A673 (cell line): ENCODE data around the gene CLDN11. TPM values are rescaled to one million over a fixed set of nuclear protein-coding genes. Genes with fewer than 3 reads are reported as not detected.

Experiments used
- BruUV-seq: library from RNA; stranded (reverse); fragments of 400-500 nt; replicated peaks from 2 replicates; lab custom pipeline; 2021; lab: Mats Ljungman, UMichigan
- CTCF ChIA-PET: fragments of 300-600 bp; sonication (Branson Sonifier 250); formaldehyde crosslinking; loops from one replicate; lab custom pipeline; 2022; ENCODE audit warnings: antibody characterized with exemption; lab: Charles Lee
- POLR2A ChIA-PET: fragments of 300-600 bp; sonication (Branson Sonifier 250); formaldehyde crosslinking; loops from one replicate; lab custom pipeline; 2022; ENCODE audit warnings: antibody characterized with exemption; ENCODE audit not compliant: low non-redundant PET; lab: Charles Lee
- DNase-seq: peaks from one replicate; pipeline ENCODE4 v3.0.0-alpha.2; 2015; ENCODE audit warnings: low spot score
- H3K27ac ChIP-seq: fragments of 200-600 bp; sonication (generic); 2 replicates; pipeline ENCODE4 v1.5.1; 2016; ENCODE audit warnings: mixed run types, low read depth, mild to moderate bottlenecking, mixed read lengths, antibody characterized with exemption, low read length; ENCODE audit not compliant: poor library complexity, severe bottlenecking
- H3K27me3 ChIP-seq: fragments of 200-600 bp; sonication (generic); replicated peaks from 2 replicates; pipeline ENCODE4 v1.6.1; 2017; ENCODE audit warnings: mixed run types, low read depth, mild to moderate bottlenecking, mixed read lengths, antibody characterized with exemption, low read length; ENCODE audit not compliant: insufficient read depth, poor library complexity
- H3K36me3 ChIP-seq: fragments of 200-600 bp; sonication (generic); 2 replicates; pipeline ENCODE4 v1.6.1; 2016; ENCODE audit warnings: mixed run types, mild to moderate bottlenecking, mixed read lengths, antibody characterized with exemption, low read length; ENCODE audit not compliant: insufficient read depth, poor library complexity, severe bottlenecking
- H3K4me1 ChIP-seq: fragments of 200-600 bp; sonication (generic); 2 replicates; pipeline ENCODE4 v1.6.1; 2017; ENCODE audit warnings: mixed run types, mild to moderate bottlenecking, mixed read lengths, antibody characterized with exemption, low read length; ENCODE audit not compliant: insufficient read depth, poor library complexity, severe bottlenecking
- H3K4me3 ChIP-seq: fragments of 200-600 bp; sonication (generic); 2 replicates; pipeline ENCODE4 v1.5.1; 2016; ENCODE audit warnings: low read depth, mixed run types, mild to moderate bottlenecking, mixed read lengths, low read length; ENCODE audit not compliant: poor library complexity, severe bottlenecking
- H3K9me3 ChIP-seq: fragments of 200-600 bp; sonication (generic); 2 replicates; pipeline ENCODE4 v1.6.1; 2016; ENCODE audit warnings: mixed run types, low read depth, mild to moderate bottlenecking, mixed read lengths, antibody characterized with exemption, low read length; ENCODE audit not compliant: poor library complexity, severe bottlenecking
- EZH2 ChIP-seq: fragments of 200-600 bp; sonication (generic); IDR thresholded peaks from 2 replicates; pipeline ENCODE4 v1.6.1; 2017; ENCODE audit warnings: borderline replicate concordance, low read depth, mild to moderate bottlenecking, mixed read lengths, antibody characterized with exemption, low read length; ENCODE audit not compliant: poor library complexity, severe bottlenecking
- intact Hi-C: fragments of 100-400 bp; cut with micrococcal nuclease; formaldehyde crosslinking; loops from one replicate; pipeline ENCODE4 v1.10.0; 2022; ENCODE audit not compliant: unreplicated experiment
- total RNA-seq: library from RNA; stranded (reverse); gene quantifications from 2 replicates; pipeline ENCODE4 v1.2.3, GENCODE V29; 2021
- TF ChIP-seq, protein P1 (sequence below): fragments of 300-800, 200-600 bp; sonication (generic); conservative IDR thresholded peaks from 2 replicates; pipeline ENCODE4 v1.5.1; 2017; ENCODE audit warnings: low read depth, mild to moderate bottlenecking, antibody characterized with exemption, low read length, moderate library complexity, mixed read lengths

Gene CLDN11
- total RNA-seq, 1 experiment from 2014 or later, result not detected

DNA sequence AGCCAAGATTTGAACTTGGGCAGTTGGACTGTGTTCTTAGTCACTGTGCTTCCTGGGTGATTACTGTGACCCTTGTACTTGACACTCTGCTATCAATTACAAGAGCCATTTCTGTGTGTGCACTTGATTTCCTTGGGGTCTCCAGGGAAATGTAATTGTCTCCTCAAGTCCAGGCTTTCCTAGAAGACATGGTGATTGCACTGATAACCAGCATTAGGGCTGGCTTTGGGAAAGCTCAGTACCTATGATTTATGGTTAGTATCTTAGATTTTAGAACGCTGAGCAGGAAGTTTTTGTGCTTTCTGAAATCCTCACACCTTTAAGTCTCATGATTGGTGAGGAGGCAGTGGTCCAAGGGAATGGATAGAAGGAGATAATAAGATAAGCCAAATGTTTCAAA, 1.6 kb upstream of the CLDN11 start:
- ChIA-PET CTCF (interaction anchor here (0.6 kb wide), 1 partner anchor 239 kb away, joined by 10 read pairs; no protein-coding TSS in a partner anchor), POLR2A (no interaction called here)
- DNase-seq, result no peak
- Histone ChIP-seq H3K4me3 (no peak overlapping the region), H3K4me1 (no peaks in the 10 kb centered on the region), H3K27ac (no peak overlapping the region), H3K36me3 (no peaks in the 10 kb centered on the region), H3K9me3 (no peaks in the 10 kb centered on the region), H3K27me3 (no peaks in the 10 kb centered on the region)
- BruUV-seq, result no TSS peak
- intact Hi-C loops, result no loop called here
- TF ChIP-seq, protein P1, sequence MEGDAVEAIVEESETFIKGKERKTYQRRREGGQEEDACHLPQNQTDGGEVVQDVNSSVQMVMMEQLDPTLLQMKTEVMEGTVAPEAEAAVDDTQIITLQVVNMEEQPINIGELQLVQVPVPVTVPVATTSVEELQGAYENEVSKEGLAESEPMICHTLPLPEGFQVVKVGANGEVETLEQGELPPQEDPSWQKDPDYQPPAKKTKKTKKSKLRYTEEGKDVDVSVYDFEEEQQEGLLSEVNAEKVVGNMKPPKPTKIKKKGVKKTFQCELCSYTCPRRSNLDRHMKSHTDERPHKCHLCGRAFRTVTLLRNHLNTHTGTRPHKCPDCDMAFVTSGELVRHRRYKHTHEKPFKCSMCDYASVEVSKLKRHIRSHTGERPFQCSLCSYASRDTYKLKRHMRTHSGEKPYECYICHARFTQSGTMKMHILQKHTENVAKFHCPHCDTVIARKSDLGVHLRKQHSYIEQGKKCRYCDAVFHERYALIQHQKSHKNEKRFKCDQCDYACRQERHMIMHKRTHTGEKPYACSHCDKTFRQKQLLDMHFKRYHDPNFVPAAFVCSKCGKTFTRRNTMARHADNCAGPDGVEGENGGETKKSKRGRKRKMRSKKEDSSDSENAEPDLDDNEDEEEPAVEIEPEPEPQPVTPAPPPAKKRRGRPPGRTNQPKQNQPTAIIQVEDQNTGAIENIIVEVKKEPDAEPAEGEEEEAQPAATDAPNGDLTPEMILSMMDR, result no peak
- no peak for TF ChIP-seq EZH2

GRCh38 chr3:170419557-170420087, 954 bp downstream of the CLDN11 start:
- no peak for DNase-seq
- H3K4me1 ChIP-seq, result no peaks in the 10 kb centered on the region
- H3K27me3 ChIP-seq, result no peaks in the 10 kb centered on the region
- ChIA-PET POLR2A (no interaction called here), CTCF (no interaction called here)
- no peaks in the 10 kb centered on the region for H3K9me3 ChIP-seq
- no peak overlapping the region for H3K27ac ChIP-seq
- intact Hi-C loops, result no loop called here
- TF ChIP-seq, protein P1, result no peak
- TF ChIP-seq EZH2, result no peak
- H3K36me3 ChIP-seq, result no peaks in the 10 kb centered on the region
- no peak overlapping the region for H3K4me3 ChIP-seq
- no TSS peak for BruUV-seq

DNA sequence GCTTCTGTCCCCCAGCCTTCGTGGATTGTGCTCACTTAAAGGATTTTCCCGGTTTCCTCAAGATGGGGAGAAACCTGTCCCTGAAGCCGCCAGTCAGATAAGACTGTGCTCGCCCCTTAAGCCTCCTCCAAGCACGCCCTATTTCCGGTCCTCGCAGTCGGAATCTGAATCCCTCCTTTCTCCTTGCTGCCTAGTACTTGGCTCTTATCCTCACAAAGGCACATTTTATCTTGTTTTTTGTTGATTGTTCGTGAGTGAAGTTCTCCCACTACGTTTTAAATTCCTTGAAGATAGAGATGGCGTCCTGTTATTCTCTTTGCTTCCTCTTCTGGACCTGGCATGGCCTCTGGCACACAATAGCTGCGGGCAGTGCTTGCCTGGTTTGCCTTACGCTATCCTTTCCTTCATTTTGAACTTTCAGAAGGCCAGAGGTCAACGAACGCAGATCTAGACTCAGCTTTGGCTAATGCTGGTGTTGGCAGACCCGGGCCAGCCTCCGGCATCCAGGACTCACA, 1.7 kb downstream of the CLDN11 start:
- Histone ChIP-seq H3K27me3 (no peaks in the 10 kb centered on the region), H3K27ac (no peak overlapping the region), H3K4me3 (no peak overlapping the region), H3K9me3 (no peaks in the 10 kb centered on the region), H3K36me3 (no peaks in the 10 kb centered on the region), H3K4me1 (no peaks in the 10 kb centered on the region)
- intact Hi-C loops, result no loop called here
- no peak for TF ChIP-seq EZH2
- TF ChIP-seq, protein P1, result no peak
- DNase-seq, result peak; percentile 34
- ChIA-PET POLR2A (no interaction called here), CTCF (no interaction called here)
- no TSS peak for BruUV-seq
